Loucy (cell line): Measurements from ENCODE around the gene TWNK.

ENCODE experiments used
- H2AFZ ChIP-seq: fragments of 200-600 bp; sonication (generic); 2 replicates; pipeline ENCODE4 v1.6.0; 2016; ENCODE audit warnings: antibody characterized with exemption, mild to moderate bottlenecking, low read length, moderate library complexity
- H3F3A ChIP-seq: fragments of 200-600 bp; 2 replicates; pipeline ENCODE4 v1.6.0; 2016; ENCODE audit warnings: antibody characterized with exemption, low read depth, mild to moderate bottlenecking
- H3K27me3 ChIP-seq: fragments of 200-600 bp; sonication (generic); 2 replicates; pipeline ENCODE4 v1.6.1; 2014; ENCODE audit warnings: low read length, mild to moderate bottlenecking; ENCODE audit not compliant: insufficient read depth, poor library complexity, severe bottlenecking
- H3K36me3 ChIP-seq: fragments of 200-600 bp; sonication (generic); 2 replicates; pipeline ENCODE4 v1.6.1; 2016; ENCODE audit warnings: low read length; ENCODE audit not compliant: insufficient read depth
- H3K4me1 ChIP-seq: fragments of 200-600 bp; sonication (generic); 2 replicates; pipeline ENCODE4 v1.5.1; 2014; ENCODE audit warnings: low read length, mild to moderate bottlenecking; ENCODE audit not compliant: insufficient read depth, poor library complexity, severe bottlenecking
- H3K4me2 ChIP-seq: fragments of 200-600 bp; sonication (generic); 2 replicates; pipeline ENCODE4 v1.6.0; 2014; ENCODE audit warnings: antibody characterized with exemption, low read length, low read depth, mild to moderate bottlenecking; ENCODE audit not compliant: poor library complexity, severe bottlenecking
- H3K4me3 ChIP-seq: fragments of 200-600 bp; sonication (generic); 2 replicates; pipeline ENCODE4 v1.5.1; 2014; ENCODE audit warnings: low read length, mild to moderate bottlenecking, mixed read lengths; ENCODE audit not compliant: poor library complexity, severe bottlenecking
- H3K79me2 ChIP-seq: fragments of 200-600 bp; sonication (generic); 2 replicates; pipeline ENCODE4 v1.6.1; 2014; ENCODE audit warnings: low read length; ENCODE audit not compliant: insufficient read depth
- H3K9ac ChIP-seq: fragments of 200-600 bp; sonication (generic); 2 replicates; pipeline ENCODE4 v1.6.0; 2014; ENCODE audit warnings: mild to moderate bottlenecking, low read depth, low read length, moderate library complexity; ENCODE audit not compliant: poor library complexity, severe bottlenecking
- H3K9me2 ChIP-seq: fragments of 200-600 bp; sonication (generic); replicated peaks from 2 replicates; pipeline ENCODE4 v1.6.1; 2016; ENCODE audit warnings: low read depth, low read length, mixed read lengths
- H3K9me3 ChIP-seq: fragments of 200-600 bp; sonication (generic); 2 replicates; pipeline ENCODE4 v1.6.1; 2014; ENCODE audit warnings: mild to moderate bottlenecking, antibody characterized with exemption, low read length, low read depth; ENCODE audit not compliant: insufficient read depth
- H4K20me1 ChIP-seq: fragments of 200-600 bp; sonication (generic); 2 replicates; pipeline ENCODE4 v1.6.0; 2014; ENCODE audit warnings: antibody characterized with exemption, low read length, mild to moderate bottlenecking; ENCODE audit not compliant: insufficient read depth, poor library complexity, severe bottlenecking
- CTCF ChIP-seq: fragments of 200-600 bp; sonication (generic); conservative IDR thresholded peaks from 2 replicates; pipeline ENCODE4 v1.5.1; 2014; ENCODE audit warnings: mild to moderate bottlenecking, antibody characterized with exemption, low read length
- EZH2phosphoT487 ChIP-seq: fragments of 200-600 bp; IDR thresholded peaks from 2 replicates; pipeline ENCODE4 v1.6.1; 2018; ENCODE audit warnings: antibody characterized with exemption, mild to moderate bottlenecking, moderate library complexity, borderline replicate concordance

Gene TWNK

GRCh38 chr10:100978121-100978900, 9.0 kb upstream of the TWNK start:
- Histone ChIP-seq H3K4me1 (no peaks in the 10 kb centered on the region), H3K4me2 (no peak overlapping the region), H2AFZ (no peak overlapping the region), H3K4me3 (no peak overlapping the region), H3K36me3 (no peaks in the 10 kb centered on the region), H3K27me3 (no peaks in the 10 kb centered on the region), H3F3A (no peaks in the 10 kb centered on the region), H3K9me2 (no peaks in the 10 kb centered on the region), H3K79me2 (no peaks in the 10 kb centered on the region), H3K9ac (no peak overlapping the region), H4K20me1 (no peaks in the 10 kb centered on the region), H3K9me3 (no peaks in the 10 kb centered on the region)
- no peak for TF ChIP-seq CTCF
- TF ChIP-seq EZH2phosphoT487 = no peak

GRCh38 chr10:100978901-100979195, 8.5 kb upstream of the TWNK start:
- no peak overlapping the region for H3K9ac ChIP-seq
- H3K9me2 ChIP-seq = no peaks in the 10 kb centered on the region
- H2AFZ ChIP-seq = no peak overlapping the region
- H3K27me3 ChIP-seq = no peaks in the 10 kb centered on the region
- H3K4me3 ChIP-seq = no peak overlapping the region
- no peaks in the 10 kb centered on the region for H3F3A ChIP-seq
- no peak overlapping the region for H3K4me2 ChIP-seq
- no peaks in the 10 kb centered on the region for H3K9me3 ChIP-seq
- H3K79me2 ChIP-seq = no peaks in the 10 kb centered on the region
- no peaks in the 10 kb centered on the region for H4K20me1 ChIP-seq
- H3K4me1 ChIP-seq = no peaks in the 10 kb centered on the region
- TF ChIP-seq CTCF (no peak), EZH2phosphoT487 (no peak)
- H3K36me3 ChIP-seq = no peaks in the 10 kb centered on the region

- no peaks in the 10 kb centered on the region for H3K36me3 ChIP-seq
- no peaks in the 10 kb centered on the region for H3K79me2 ChIP-seq
- H3K9me3 ChIP-seq = no peaks in the 10 kb centered on the region
- H3K4me3 ChIP-seq = no peak overlapping the region
- no peaks in the 10 kb centered on the region for H3K9me2 ChIP-seq
- no peak overlapping the region for H3K4me2 ChIP-seq
- H2AFZ ChIP-seq = no peak overlapping the region
- H3K4me1 ChIP-seq = no peaks in the 10 kb centered on the region
- H3F3A ChIP-seq = no peaks in the 10 kb centered on the region
- no peak overlapping the region for H3K9ac ChIP-seq
- H4K20me1 ChIP-seq = no peaks in the 10 kb centered on the region
- H3K27me3 ChIP-seq = no peaks in the 10 kb centered on the region
- no peak for TF ChIP-seq CTCF
- no peak for TF ChIP-seq EZH2phosphoT487
These were observed 7.5 kb upstream of the TWNK start for GRCh38 chr10:100979791-100980272.
